NCI-H146 (cell line): ENCODE results near the gene YIF1A.

ENCODE experiments used
- DNase-seq: peaks from one replicate; lab custom pipeline; 2025; lab: John Stamatoyannopoulos, UW

YIF1A gene

GRCh38 chr11:66243782-66244535, 45.0 kb downstream of the YIF1A start:
- DNase-seq = no peak

DNA sequence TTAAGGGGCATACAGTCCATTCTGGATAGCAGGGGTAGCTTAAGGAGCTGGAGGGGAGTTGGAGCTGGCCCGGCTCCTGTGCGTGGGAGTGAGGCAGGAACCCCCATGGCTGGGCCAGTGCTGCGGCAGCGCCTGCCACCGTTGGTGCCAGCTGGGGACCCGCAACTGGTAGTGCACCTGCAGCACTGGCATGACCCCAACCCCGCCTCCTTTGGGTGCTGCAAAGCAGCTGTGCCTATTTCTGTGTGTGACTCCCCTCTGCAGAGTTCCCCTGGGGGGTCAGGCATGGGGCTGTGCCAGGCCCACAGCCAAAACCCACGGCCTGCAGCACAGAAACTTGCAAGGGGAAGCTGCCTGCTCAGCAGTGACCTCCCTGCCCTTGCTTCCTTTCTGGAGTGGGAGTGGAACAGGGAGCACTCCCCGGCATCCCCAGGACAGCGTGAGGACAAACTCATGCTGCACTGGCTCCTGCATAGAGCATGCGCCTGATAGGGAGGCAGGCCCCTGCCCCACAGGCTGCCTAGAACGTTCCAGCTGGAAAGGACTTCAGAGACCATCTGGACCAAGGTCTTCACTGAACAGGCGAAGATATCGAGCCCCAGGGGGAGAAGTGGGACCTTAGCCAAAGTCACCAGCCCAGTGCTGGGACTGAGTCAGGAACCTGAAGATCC, 46.7 kb downstream of the YIF1A start:
- DNase-seq = no peak

DNA sequence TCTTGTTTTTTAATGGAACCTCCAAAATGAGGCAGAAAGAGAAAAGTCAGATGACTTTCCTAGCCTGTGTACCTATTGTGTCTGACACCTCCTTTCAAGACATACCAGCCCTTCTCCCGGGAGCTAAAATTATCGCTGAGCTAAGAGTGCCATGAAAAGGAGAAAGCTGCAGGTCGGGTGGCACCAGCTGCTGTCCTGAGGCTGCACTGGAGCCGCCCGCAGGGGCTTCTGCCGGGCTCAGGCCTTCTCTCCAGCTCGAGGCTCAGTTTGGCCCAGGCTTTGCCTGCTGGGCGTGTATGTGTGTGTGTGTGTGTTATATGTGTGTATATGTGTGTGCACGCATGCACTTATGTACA, 48.2 kb downstream of the YIF1A start:
- DNase-seq = no peak

GRCh38 chr11:66239998-66240780, 48.8 kb downstream of the YIF1A start:
- no peak for DNase-seq

DNA sequence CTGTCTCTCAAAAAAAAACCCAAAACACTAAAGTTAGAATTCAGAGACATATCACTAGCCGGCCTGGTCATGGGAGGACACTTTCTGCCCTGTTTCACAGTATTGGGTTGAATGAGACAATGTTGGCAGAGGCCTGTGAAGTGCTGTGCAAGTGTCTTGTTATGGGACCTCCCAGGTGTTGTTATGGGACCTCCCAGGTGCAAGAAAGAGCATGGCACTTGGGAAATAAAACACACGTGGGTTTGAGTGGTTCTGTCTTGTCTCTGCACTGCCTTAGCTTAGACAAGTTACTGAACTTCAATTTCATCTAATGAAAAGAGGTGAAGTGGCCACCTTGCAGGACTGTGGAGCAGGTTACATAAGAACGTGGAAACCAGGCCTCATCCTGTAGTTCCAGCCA, 49.4 kb downstream of the YIF1A start:
- no peak for DNase-seq

DNA sequence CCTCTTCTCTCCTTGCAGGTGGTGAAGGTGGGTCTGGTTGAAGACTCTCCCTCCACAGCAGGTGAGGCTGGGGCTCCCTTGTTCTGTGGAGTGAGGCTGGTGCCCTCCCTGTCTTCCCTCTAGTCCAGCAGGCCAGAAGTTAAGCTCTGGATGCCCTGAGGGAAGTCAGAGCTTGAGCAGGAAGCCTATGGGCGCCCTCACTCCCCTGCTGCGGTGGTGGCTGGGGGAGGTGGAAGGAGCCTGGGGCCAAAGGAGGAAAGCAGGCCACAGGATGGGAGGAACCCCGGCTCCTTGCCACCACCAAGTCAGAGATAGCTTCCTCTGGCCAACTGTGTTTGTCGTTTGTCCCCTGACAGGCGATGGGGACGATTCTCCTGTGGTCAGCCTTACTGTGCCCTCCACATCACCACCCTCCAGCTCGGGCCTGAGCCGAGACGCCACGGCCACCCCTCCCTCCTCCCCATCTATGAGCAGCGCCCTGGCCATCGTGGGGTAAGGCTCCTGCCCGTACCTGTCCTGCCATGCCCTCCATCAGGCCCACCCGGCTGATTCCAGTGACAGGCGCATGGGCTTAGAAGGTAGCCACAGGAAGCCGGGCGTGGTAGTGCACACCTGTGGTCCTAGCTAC, 50.0 kb downstream of the YIF1A start:
- no peak for DNase-seq

DNA sequence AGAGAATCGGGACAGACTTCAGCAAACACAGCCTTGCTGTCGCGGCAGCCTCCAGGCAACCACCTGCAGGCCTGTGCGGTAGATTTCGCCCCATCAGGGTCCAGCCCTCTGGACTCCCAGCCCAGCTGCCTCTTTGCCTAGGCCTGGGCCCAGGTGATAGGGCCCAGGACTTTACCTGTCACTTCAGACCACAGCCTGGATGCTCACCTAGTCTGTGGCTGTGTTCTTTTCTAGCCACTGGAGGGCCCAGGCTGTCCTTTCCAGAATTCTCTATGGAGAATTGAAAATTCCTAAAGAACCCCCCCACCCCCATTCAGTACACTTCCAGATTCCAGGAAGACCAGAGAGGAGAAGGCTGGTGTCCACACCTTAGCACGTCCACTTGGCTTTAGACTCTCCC, 51.1 kb downstream of the YIF1A start:
- no peak for DNase-seq

- no peak for DNase-seq
Observed at GRCh38 chr11:66235141-66235540, 53.8 kb downstream of the YIF1A start.
